Ramos (cell line): ENCODE data around the gene CBR3.

Experiments used
- in situ Hi-C: fragments of 300-500 bp; cut with MboI; formaldehyde crosslinking; loops from one replicate; pipeline ENCODE4 v1.14.3; 2022; ENCODE audit warnings: low sequenced_read_pairs; ENCODE audit not compliant: unreplicated experiment

Gene CBR3

GRCh38 chr21:36149788-36150711, 15.2 kb downstream of the CBR3 start:
- in situ Hi-C loops = loop anchor here (5.0 kb wide), 1 partner anchor 187 kb away; no protein-coding TSS in a partner anchor

DNA sequence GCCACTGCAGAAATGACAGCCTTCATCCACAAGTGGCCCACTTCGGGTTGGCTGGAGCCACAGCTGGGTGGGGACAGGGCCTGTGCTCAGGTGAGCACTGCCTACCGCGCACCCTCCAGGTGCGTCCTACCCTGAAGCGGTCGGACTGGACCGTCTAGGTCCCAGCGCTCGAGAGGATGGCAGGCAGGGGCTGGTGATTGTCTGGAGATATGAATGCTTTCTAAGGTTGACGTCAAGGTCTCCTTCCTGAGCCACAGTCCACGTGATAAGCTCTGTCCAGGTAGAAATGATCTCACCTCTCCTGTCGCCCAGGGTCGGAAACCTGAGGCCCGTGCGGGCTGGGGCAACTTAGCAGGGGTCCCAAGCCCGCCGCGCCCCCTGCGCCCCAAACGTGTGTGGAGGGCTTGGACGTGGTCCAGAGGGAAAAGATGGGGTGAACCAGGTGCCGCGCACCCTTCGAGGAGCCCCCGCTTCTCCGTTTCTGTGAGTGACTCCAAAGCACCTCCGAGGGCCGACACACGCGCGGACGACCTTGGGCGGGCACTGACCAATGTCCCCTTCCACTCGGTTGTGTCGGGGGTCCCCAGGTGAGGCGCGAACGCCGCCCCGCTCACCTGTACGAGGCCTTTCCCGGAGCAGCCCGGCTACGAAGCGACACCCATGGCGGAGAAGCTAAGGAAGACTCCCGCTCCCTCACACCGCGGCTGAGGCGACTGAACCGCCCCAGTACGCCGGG, 20.9 kb downstream of the CBR3 start:
- in situ Hi-C loops = no loop called here

DNA sequence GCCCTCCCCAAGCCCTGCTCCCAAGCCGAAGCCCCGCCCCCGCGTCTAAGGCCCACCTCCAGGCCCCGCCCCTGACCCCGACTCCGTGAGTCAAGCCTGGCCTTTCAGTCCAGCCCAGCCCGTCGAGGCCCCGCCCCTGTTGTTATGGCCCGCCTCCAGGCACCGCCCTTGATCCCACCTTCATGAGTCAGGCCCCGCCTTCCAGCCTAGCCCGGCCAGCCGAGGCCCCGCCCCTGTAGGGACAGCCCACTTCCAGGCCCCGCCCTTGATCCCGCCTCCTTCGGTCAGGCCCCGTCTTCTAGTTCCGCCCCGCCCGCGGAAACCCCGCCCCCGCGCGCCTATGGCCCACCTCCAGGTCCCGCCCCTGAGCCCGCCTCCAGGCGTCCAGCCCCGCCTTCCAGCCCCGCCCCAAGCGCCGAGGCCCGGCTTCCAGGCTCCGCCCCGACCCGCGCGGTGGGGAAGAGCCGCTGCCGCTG, 21.5 kb downstream of the CBR3 start:
- in situ Hi-C loops = no loop called here

DNA sequence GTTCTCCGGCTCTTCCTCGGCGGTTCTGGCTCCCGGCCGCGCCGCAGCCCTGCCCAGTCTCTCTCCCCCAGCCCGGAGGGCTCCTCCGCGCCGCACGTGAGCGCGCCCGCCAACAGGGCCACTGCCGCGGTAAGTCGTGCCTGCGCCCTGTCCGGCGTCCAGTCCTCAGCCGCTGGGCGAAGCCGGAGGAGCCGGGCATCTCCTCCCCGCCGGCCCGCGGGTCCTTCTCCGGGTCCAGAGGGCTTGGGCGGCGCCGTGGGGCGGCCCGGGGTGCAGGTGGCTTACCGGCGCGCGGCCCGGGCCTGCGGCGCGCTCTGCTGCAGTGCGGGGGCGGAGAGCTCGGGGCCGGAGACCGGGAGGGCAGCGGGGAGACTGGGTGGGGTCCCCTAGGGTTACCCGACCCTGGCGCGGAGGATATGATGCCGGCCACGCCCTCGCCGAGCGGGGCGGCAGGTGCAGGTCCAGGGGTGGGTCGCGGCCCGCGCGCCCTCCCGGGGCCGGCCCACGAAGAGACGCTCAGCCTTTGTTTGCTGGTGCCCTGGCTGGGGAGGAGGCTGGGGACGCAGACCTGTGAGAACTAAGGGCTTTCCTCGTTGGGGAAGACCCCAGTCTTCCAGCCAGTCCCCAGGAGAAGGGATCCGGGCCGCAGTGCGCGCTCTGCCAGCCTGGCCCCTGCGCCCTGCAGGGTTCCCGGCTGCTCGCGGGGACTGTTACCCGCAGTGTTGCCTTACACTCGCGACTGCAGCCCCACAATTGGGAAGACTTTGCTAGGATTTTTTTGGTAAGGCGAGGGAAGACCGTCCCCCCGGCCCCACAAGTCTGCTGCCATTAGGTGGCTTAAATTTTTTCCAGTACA, 22.2 kb downstream of the CBR3 start, which contains the start of gene DOP1B:
TSS of gene DOP1B (plus strand) at position 10 of the 856 bp plus-strand sequence. CDS start 7,910 bp downstream, outside the sequence.
- in situ Hi-C loops = no loop called here

GRCh38 chr21:36159356-36159921, 24.6 kb downstream of the CBR3 start:
- in situ Hi-C loops = no loop called here

GRCh38 chr21:36160850-36161178, 25.9 kb downstream of the CBR3 start:
- in situ Hi-C loops = no loop called here

DNA sequence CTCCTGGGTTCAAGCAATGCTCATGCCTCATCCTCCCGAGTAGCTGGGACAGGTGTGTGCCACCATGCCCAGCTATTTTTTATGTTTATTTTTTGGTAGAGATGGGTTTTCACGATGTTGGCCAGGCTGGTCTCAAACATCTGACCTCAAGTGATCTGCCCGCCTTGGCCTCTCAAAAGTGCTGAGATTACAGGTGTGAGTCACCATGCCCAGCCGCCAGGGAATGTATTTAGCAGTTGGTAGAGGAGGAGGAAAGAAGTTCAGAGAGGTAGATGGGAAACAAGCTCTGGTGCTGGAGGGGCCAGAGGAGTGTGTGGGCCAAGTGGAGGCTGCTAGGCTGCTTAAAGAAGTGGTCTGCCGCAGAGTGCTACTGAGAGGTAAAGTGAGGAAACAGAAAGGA, 27.8 kb downstream of the CBR3 start:
- in situ Hi-C loops = no loop called here

DNA sequence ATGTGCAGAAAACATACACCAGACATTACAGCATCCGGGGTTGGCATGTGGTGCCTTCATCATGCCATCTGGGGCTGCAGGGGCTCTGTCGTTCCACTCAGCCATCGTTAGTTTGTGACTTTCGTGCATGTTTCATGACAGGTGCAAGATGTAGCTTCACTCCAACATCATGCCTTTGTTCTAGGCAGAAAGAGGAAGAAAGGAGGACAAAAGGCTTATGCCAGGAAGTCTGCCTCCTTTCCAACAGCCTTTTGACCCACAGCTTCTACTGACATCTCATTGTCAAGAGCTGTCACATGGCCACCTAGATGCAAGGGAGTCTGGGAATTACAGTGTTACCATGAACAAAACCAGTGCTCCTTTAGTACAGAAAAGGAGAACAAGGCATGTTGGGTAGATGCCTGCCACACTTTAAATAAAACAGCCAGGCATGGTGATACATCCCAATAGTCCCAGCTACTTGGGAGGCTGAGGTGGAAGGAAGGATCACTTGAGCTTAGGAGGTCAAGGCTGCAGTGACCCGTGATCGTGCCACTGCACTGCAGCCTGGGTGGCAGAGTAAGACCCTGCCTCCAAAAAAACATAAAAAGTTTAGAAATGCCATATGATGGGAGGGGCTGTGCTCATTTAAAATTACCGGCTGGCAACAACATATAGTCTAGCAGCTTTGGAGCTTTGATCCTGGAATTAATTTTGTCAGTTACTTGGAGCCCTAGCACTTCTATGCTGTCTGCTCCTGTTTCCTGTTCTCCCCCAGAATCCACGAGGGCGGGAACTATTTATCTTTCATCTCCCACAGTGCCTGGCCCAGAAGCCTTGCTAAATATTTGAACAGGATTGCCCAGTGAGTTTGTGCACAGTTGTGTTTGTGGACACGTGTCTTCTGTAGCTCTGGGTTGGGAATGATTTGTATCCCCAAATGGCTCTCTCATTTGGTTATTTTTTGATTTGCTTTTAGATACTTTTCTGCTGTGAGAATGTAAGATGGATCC, 29.2 kb downstream of the CBR3 start:
- in situ Hi-C loops = no loop called here

- in situ Hi-C loops = no loop called here
Measured at GRCh38 chr21:36165356-36165755, 30.5 kb downstream of the CBR3 start.

DNA sequence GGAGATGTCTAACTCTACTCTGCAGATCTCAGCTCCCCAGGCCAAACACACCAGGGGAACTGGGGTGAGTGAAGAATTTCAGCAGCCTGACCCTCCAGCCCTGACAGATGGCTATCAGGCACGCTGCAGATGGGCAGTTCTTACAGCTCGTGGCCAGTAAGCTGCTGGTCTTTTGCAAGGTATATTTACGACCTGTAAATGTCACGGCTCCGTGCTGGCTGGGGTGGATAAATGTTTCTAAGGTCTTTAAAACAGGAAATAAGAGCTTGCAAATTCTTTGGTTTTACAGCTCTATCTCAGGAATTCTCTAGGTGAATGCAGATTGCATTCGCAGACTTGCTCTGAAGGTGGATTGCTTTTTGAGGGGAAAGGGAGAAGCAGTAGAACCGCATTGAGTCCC, 31.8 kb downstream of the CBR3 start:
- in situ Hi-C loops = no loop called here

DNA sequence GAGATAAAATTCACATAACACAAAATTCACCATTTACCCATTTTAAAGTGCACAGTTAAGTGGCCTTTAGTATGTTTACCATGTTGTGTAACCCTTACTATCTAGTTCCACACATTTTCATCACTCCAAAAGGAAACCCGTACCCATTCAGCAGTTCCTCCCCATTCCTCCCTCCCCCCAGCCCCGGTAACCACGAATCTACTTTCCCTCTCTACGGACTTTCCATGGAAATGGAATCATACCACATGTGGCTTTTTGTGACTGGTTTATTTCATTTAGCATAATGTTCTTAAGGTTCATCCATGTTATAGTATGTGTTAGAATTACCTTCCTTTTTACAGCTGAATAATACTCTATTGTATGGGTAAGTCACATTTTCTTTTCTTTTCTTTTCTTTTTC, 32.7 kb downstream of the CBR3 start:
- in situ Hi-C loops = no loop called here

DNA sequence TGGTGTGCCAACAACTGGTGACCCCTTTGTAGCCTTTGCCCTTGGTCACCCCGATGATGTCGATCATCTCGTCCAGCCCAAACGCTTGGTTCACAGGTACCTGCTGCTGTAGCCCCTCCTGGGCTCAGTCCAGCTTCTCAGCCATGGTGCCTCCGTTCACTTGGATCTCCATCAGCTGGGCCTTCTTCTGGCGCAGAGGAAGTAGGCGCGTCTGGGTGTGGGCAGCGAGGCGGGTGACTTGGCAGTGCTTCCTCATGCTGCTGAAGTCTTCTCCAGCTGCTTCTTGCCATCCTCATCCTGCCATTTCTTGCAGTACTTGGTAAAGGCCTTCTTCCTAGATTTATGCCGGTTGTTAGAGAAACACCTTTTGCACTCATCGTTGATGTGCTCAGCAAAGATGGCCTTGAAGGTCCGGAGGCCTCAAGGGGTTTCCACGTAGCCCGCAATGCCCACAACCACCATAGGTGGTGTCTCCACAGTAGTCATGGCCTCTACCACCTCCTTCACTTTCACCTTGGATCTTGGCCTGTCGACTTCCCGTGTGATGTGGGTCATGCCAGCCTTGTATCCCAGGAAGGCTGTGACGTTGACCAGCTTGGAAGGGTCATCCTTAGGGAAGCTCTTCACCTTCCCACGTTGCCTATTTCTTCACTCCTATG, 34.7 kb downstream of the CBR3 start:
- in situ Hi-C loops = no loop called here

DNA sequence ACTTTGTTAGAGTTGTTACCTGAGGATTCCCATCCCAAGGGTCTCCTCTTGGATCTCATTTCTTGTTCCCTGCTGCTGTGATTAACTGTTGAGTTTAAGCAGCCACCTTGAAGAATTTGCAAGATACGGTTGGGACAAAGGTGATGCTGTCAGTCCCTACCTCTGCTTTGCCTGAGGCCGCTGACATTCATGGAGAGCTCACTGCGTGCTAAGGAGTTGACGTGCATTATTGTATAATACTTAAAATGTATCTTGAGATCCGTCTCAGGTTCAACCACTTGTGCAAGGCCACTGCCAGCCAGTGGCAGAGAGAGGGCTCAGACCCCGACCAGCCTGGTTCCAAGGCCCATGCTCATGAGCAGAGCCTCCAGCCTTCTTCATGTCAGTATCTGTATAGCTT, 35.9 kb downstream of the CBR3 start:
- in situ Hi-C loops = no loop called here

- in situ Hi-C loops = no loop called here
Measured at GRCh38 chr21:36171336-36171735, 36.5 kb downstream of the CBR3 start.

- in situ Hi-C loops = no loop called here
Measured at GRCh38 chr21:36171741-36172331, 37.0 kb downstream of the CBR3 start.

- in situ Hi-C loops = no loop called here
Measured at GRCh38 chr21:36174780-36175179, 39.9 kb downstream of the CBR3 start.

DNA sequence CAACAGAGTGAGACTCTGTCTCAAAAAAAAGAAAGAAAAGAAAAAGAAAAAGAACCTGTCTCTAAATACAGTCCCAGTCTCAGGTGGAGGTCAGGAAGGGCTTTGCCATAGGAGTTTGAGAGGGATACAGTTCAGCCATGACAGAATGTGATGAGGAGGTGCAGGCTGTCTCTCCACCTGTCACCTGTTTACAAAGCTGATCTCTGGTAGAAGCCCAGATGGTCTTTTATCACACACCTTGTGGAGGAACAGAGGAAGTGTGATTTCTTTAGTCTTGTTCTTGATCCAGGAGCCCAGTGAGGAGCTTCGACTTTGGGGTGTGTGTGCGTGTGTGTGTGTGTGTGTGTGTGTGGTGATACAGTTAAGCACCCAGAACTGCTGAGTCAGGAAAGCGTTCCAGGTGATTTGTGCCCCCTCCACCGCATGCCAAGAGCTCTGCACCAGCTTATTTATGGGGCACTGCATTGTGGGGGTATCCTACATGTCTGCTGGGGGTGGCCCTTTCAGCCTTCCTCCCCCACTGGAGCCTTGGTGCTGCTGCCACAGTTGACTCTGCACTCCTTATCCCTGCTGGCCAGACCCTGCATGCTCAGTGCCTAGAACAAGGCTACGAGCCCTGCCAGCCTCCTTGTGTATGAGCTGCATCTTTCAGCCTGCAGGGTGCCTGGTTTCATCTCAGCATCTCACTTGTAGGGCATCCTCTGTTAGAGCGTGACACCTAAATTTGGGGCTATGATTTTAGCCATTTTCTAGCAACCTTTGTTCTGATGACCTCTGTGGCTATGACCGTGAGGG, 41.1 kb downstream of the CBR3 start:
- in situ Hi-C loops = no loop called here
